HCT116 (cell line): ENCODE measurements around the gene TLE5. TPM values are rescaled to one million over a fixed set of nuclear protein-coding genes. Genes with fewer than 3 reads are reported as not detected.

Source experiments
- ATAC-seq: fragments of 200-7000 bp; cut with Tn5 transposase; 2 replicates; pipeline ENCODE4 v1.9.1; 2020; ENCODE audit warnings: mild to moderate bottlenecking, moderate library complexity
- BruUV-seq: library from RNA; stranded (reverse); fragments of 400-500 nt; replicated peaks from 2 replicates; lab custom pipeline; 2021; lab: Mats Ljungman, UMichigan
- CTCF ChIA-PET: fragments of 300-600 bp; sonication (Branson Sonifier 250); formaldehyde crosslinking; loops from one replicate; lab custom pipeline; 2021; ENCODE audit warnings: antibody characterized with exemption; lab: Charles Lee
- POLR2A ChIA-PET: fragments of 300-600, 350-600 bp; sonication (Branson Sonifier 250); formaldehyde crosslinking; loops from one replicate; lab custom pipeline; 2021; ENCODE audit warnings: antibody characterized with exemption; lab: Charles Lee
- RAD21 ChIA-PET, 2 experiments: fragments of 300-600 bp; sonication (Branson Sonifier 250); formaldehyde crosslinking; loops; one replicate each; lab custom pipeline; 2023; ENCODE audit warnings: low total read pairs in 2 of 2; ENCODE audit not compliant: uncharacterized antibody in 2 of 2, unreplicated experiment in 2 of 2, low non-redundant PET in 1 of 2; lab: Charles Lee
- DNase-seq: peaks from one replicate; pipeline ENCODE4 v3.0.0-alpha.2; 2010; ENCODE audit warnings: low read depth, low spot score
- H2AFZ ChIP-seq: fragments of 200-600 bp; shearing (Covaris generic), sonication (generic); 2 replicates; pipeline ENCODE4 v1.6.1; 2017; ENCODE audit warnings: low read depth, mixed run types, mixed read lengths, antibody characterized with exemption, low read length; ENCODE audit not compliant: poor library complexity, severe bottlenecking
- H3K27ac ChIP-seq: 2 replicates; pipeline ENCODE4 v1.5.1; 2012; ENCODE audit warnings: low read depth, low read length
- H3K27me3 ChIP-seq: fragments of 200-600 bp; sonication (generic); 2 replicates; pipeline ENCODE4 v1.6.1; 2016; ENCODE audit warnings: mixed run types, low read length, mixed read lengths; ENCODE audit not compliant: insufficient read depth
- H3K36me3 ChIP-seq, 2 experiments: fragments of 200-500 bp in 1 of 2; fragments of 200-600 bp in 1 of 2; sonication (Bioruptor generic) in 1 of 2; sonication (generic) in 1 of 2; 2 replicates each; pipeline versions ENCODE4 v1.5.1 to v1.6.1; 2014 to 2016; ENCODE audit warnings: low read length in 2 of 2, inconsistent platforms in 1 of 2, mixed read lengths in 1 of 2, mixed run types in 1 of 2; ENCODE audit not compliant: insufficient read depth in 2 of 2, control insufficient read depth in 1 of 2
- H3K4me1 ChIP-seq, 2 experiments: fragments of 200-600 bp in 1 of 2; sonication (generic) in 1 of 2; 2 replicates each; pipeline versions ENCODE4 v1.5.1 to v1.6.1; 2012 to 2017; ENCODE audit warnings: low read length in 2 of 2, inconsistent platforms in 1 of 2, mild to moderate bottlenecking in 1 of 2, mixed read lengths in 1 of 2, mixed run types in 1 of 2, moderate library complexity in 1 of 2; ENCODE audit not compliant: insufficient read depth in 2 of 2, control insufficient read depth in 1 of 2
- H3K4me2 ChIP-seq: fragments of 200-600 bp; sonication (generic); 2 replicates; pipeline ENCODE4 v1.6.1; 2017; ENCODE audit warnings: mixed run types, low read length, mixed read lengths
- H3K4me3 ChIP-seq, 2 experiments: fragments of 200-600 bp in 1 of 2; sonication (generic) in 1 of 2; replicated peaks in 1 of 2; 2 replicates each; pipeline ENCODE4 v1.5.1; 2011 to 2016; ENCODE audit warnings: low read length in 2 of 2, control low read depth in 1 of 2, low read depth in 1 of 2, mild to moderate bottlenecking in 1 of 2, mixed read lengths in 1 of 2, mixed run types in 1 of 2
- H3K79me2 ChIP-seq: fragments of 200-600 bp; sonication (generic); 2 replicates; pipeline ENCODE4 v1.6.1; 2017; ENCODE audit warnings: mild to moderate bottlenecking, mixed run types, low read length, moderate library complexity, mixed read lengths; ENCODE audit not compliant: insufficient read depth
- H3K9ac ChIP-seq: fragments of 200-600 bp; sonication (generic); 2 replicates; pipeline ENCODE4 v1.6.1; 2016; ENCODE audit warnings: low read length, mixed read lengths
- H3K9me2 ChIP-seq: fragments of 200-600 bp; sonication (generic), shearing (Covaris generic); 2 replicates; pipeline ENCODE4 v1.6.1; 2017; ENCODE audit warnings: mixed run types, mild to moderate bottlenecking, moderate library complexity; ENCODE audit not compliant: insufficient read depth
- H3K9me3 ChIP-seq, 2 experiments: fragments of 200-500 bp in 1 of 2; fragments of 200-600 bp in 1 of 2; sonication (Bioruptor generic) in 1 of 2; sonication (generic) in 1 of 2; 2 replicates each; pipeline ENCODE4 v1.6.1; 2014 to 2017; ENCODE audit warnings: low read length in 2 of 2, mixed read lengths in 2 of 2, inconsistent platforms in 1 of 2, low read depth in 1 of 2, mild to moderate bottlenecking in 1 of 2, mixed run types in 1 of 2, moderate library complexity in 1 of 2; ENCODE audit not compliant: control insufficient read depth in 1 of 2, insufficient read depth in 1 of 2
- H4K20me1 ChIP-seq: fragments of 200-600 bp; sonication (generic), shearing (Covaris generic); 2 replicates; pipeline ENCODE4 v1.6.1; 2017; ENCODE audit warnings: mixed run types, mild to moderate bottlenecking, moderate library complexity; ENCODE audit not compliant: insufficient read depth
- CBX3 ChIP-seq: IDR thresholded peaks from 2 replicates; pipeline ENCODE4 v1.6.1; 2012; ENCODE audit warnings: low read depth
- JUND ChIP-seq: IDR thresholded peaks from 2 replicates; pipeline ENCODE4 v1.6.1; 2012
- RAD21 ChIP-seq: IDR thresholded peaks from 2 replicates; pipeline ENCODE4 v1.6.1; 2012; ENCODE audit warnings: low read depth, mild to moderate bottlenecking
- SRF ChIP-seq: IDR thresholded peaks from 2 replicates; pipeline ENCODE4 v1.6.1; 2012; ENCODE audit warnings: low read depth
- ZNF274 ChIP-seq: fragments of 200-500 bp; sonication (Bioruptor generic); IDR thresholded peaks from 2 replicates; pipeline ENCODE4 v1.6.1; 2014; ENCODE audit warnings: mild to moderate bottlenecking, low read depth, low read length, inconsistent platforms
- intact Hi-C: fragments of 100-400 bp; cut with micrococcal nuclease; formaldehyde crosslinking; loops from 2 replicates; pipeline ENCODE4 v1.10.0; 2022
- total RNA-seq: library from RNA; stranded (reverse); gene quantifications from one replicate; pipeline ENCODE4 v1.2.1, GENCODE V29; 2021; ENCODE audit not compliant: unreplicated experiment
- TF ChIP-seq, protein P1 (sequence below): IDR thresholded peaks from 2 replicates; pipeline ENCODE4 v1.6.1; 2012; ENCODE audit warnings: low read depth
- TF ChIP-seq, protein P2 (sequence below): IDR thresholded peaks from 2 replicates; pipeline ENCODE4 v1.6.1; 2012
- TF ChIP-seq, protein P3 (sequence below), 3 experiments: fragments of 200-600 bp in 1 of 3; sonication (generic) in 1 of 3; IDR thresholded peaks in 2 of 3; conservative IDR thresholded peaks in 1 of 3; 2 replicates each; pipeline ENCODE4 v1.5.1; 2012 to 2017; ENCODE audit warnings: low read depth in 2 of 3, low read length in 2 of 3, antibody characterized with exemption in 1 of 3, borderline replicate concordance in 1 of 3, control low read depth in 1 of 3, mild to moderate bottlenecking in 1 of 3, mixed read lengths in 1 of 3, mixed run types in 1 of 3, moderate library complexity in 1 of 3; ENCODE audit not compliant: insufficient read depth in 1 of 3

TLE5 gene
- total RNA-seq, 1 experiment from 2014 or later, result 263 TPM

DNA sequence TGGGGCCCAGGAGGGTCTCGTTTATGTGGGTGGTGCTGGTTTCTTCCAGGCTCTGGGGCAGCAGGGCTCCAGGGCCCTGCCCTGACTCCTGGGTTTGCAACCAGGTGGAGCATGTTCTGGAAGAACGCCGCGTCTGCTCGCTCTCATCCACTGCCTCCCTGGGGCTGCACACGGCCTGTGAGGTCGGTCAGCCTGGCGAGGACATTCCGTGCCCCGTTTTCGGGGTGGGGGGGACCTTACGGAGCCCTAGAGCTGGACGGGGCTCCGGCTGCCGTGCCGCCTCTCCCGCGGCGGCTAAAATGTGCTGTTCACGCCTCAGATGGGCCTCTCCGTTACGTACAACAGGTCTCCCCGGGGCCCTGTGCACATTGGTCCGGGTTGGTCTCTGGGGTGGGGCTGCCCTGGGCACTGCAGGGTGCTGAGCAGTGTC, 35.2 kb upstream of the TLE5 start:
- no peak overlapping the region for H3K4me2 ChIP-seq
- H2AFZ ChIP-seq, result no peak overlapping the region

More for the DNA sequence above, 35.2 kb upstream of the TLE5 start:
- no peak overlapping the region for H3K9ac ChIP-seq
- H3K9me2 ChIP-seq, result no peaks in the 10 kb centered on the region
- no peak overlapping the region for H3K4me3 ChIP-seq
- peaks cover 3 to 21% of the 10 kb centered on the region in 2 experiments for H3K4me1 ChIP-seq
- ATAC-seq (no peak), DNase-seq (no peak)
- H3K36me3 ChIP-seq, result no peaks in the 10 kb centered on the region
- no peak overlapping the region for H3K27ac ChIP-seq
- H3K9me3 ChIP-seq, result no peaks in the 10 kb centered on the region
- RAD21 ChIA-PET, result no interaction called here
- no TSS peak for BruUV-seq
- H4K20me1 ChIP-seq, result no peaks in the 10 kb centered on the region
- TF ChIP-seq JUND (no peak), SRF (no peak), ZNF274 (no peak), RAD21 (no peak), CBX3 (no peak)
- TF ChIP-seq, protein P1, sequence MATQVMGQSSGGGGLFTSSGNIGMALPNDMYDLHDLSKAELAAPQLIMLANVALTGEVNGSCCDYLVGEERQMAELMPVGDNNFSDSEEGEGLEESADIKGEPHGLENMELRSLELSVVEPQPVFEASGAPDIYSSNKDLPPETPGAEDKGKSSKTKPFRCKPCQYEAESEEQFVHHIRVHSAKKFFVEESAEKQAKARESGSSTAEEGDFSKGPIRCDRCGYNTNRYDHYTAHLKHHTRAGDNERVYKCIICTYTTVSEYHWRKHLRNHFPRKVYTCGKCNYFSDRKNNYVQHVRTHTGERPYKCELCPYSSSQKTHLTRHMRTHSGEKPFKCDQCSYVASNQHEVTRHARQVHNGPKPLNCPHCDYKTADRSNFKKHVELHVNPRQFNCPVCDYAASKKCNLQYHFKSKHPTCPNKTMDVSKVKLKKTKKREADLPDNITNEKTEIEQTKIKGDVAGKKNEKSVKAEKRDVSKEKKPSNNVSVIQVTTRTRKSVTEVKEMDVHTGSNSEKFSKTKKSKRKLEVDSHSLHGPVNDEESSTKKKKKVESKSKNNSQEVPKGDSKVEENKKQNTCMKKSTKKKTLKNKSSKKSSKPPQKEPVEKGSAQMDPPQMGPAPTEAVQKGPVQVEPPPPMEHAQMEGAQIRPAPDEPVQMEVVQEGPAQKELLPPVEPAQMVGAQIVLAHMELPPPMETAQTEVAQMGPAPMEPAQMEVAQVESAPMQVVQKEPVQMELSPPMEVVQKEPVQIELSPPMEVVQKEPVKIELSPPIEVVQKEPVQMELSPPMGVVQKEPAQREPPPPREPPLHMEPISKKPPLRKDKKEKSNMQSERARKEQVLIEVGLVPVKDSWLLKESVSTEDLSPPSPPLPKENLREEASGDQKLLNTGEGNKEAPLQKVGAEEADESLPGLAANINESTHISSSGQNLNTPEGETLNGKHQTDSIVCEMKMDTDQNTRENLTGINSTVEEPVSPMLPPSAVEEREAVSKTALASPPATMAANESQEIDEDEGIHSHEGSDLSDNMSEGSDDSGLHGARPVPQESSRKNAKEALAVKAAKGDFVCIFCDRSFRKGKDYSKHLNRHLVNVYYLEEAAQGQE, result no peak
- TF ChIP-seq, protein P2, sequence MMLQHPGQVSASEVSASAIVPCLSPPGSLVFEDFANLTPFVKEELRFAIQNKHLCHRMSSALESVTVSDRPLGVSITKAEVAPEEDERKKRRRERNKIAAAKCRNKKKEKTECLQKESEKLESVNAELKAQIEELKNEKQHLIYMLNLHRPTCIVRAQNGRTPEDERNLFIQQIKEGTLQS, result no peak
- TF ChIP-seq, protein P3, sequence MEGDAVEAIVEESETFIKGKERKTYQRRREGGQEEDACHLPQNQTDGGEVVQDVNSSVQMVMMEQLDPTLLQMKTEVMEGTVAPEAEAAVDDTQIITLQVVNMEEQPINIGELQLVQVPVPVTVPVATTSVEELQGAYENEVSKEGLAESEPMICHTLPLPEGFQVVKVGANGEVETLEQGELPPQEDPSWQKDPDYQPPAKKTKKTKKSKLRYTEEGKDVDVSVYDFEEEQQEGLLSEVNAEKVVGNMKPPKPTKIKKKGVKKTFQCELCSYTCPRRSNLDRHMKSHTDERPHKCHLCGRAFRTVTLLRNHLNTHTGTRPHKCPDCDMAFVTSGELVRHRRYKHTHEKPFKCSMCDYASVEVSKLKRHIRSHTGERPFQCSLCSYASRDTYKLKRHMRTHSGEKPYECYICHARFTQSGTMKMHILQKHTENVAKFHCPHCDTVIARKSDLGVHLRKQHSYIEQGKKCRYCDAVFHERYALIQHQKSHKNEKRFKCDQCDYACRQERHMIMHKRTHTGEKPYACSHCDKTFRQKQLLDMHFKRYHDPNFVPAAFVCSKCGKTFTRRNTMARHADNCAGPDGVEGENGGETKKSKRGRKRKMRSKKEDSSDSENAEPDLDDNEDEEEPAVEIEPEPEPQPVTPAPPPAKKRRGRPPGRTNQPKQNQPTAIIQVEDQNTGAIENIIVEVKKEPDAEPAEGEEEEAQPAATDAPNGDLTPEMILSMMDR (IDR thresholded peaks at IDR 0.05 in 2 of 3, conservative IDR thresholded peaks at IDR 0.05 in 1 of 3; ENCODE audit: borderline replicate concordance in 1 of 3, insufficient read depth in 1 of 3, low read depth in 2 of 3, low read length in 2 of 3), result no peak
- CTCF ChIA-PET, result interaction anchor here (1.0 kb wide), 1 partner anchor 12 kb away, joined by 4 read pairs; no protein-coding TSS in a partner anchor
- peaks cover 80% of the 10 kb centered on the region for H3K79me2 ChIP-seq
- H3K27me3 ChIP-seq, result no peaks in the 10 kb centered on the region
- intact Hi-C loops, result no loop called here
- POLR2A ChIA-PET, result no interaction called here
